OCI-LY3 (cell line): ENCODE results near the gene ATP4B.

ENCODE experiments used
- H2AFZ ChIP-seq: fragments of 200-600, 300-600 bp; shearing (Covaris generic); 2 replicates; pipeline ENCODE4 v1.6.0; 2014; ENCODE audit warnings: antibody characterized with exemption, low read depth, low read length
- H3K27ac ChIP-seq: fragments of 200-600, 300-600 bp; sonication (generic); 2 replicates; pipeline ENCODE4 v1.5.1; 2014; ENCODE audit warnings: mild to moderate bottlenecking, low read length, moderate library complexity, mixed read lengths
- H3K27me3 ChIP-seq: fragments of 200-600, 300-600 bp; sonication (generic); 2 replicates; pipeline ENCODE4 v1.6.1; 2014; ENCODE audit warnings: low read depth, low read length, mixed read lengths
- H3K36me3 ChIP-seq: fragments of 200-600, 300-600 bp; sonication (generic); replicated peaks from 2 replicates; pipeline ENCODE3; 2014; ENCODE audit warnings: low read depth, low read length, mixed read lengths
- H3K4me1 ChIP-seq: fragments of 300-600, 200-600 bp; sonication (generic); 2 replicates; pipeline ENCODE4 v1.6.1; 2014; ENCODE audit warnings: low read length, mixed read lengths
- H3K4me2 ChIP-seq: fragments of 200-600, 300-600 bp; sonication (generic); 2 replicates; pipeline ENCODE4 v1.6.1; 2014; ENCODE audit warnings: low read length, mixed read lengths
- H3K4me3 ChIP-seq: fragments of 300-600, 200-600 bp; sonication (generic); 2 replicates; pipeline ENCODE4 v1.5.1; 2014; ENCODE audit warnings: antibody characterized with exemption, mild to moderate bottlenecking, low read length, moderate library complexity
- H3K79me2 ChIP-seq: fragments of 300-600, 200-600 bp; shearing (Covaris generic); 2 replicates; pipeline ENCODE4 v1.6.1; 2014; ENCODE audit warnings: mild to moderate bottlenecking, low read length, mixed read lengths
- H3K9ac ChIP-seq: fragments of 300-600, 200-600 bp; shearing (Covaris generic); 2 replicates; pipeline ENCODE4 v1.6.0; 2014; ENCODE audit warnings: mild to moderate bottlenecking, low read length, moderate library complexity
- H3K9me3 ChIP-seq: fragments of 200-600, 300-600 bp; shearing (Covaris generic); 2 replicates; pipeline ENCODE4 v1.6.1; 2014; ENCODE audit warnings: low read length, mixed read lengths; ENCODE audit not compliant: insufficient read depth
- H4K20me1 ChIP-seq: fragments of 200-600, 300-600 bp; sonication (generic); 2 replicates; pipeline ENCODE4 v1.6.1; 2016; ENCODE audit warnings: low read length, mixed read lengths; ENCODE audit not compliant: insufficient read depth
- EZH2phosphoT487 ChIP-seq: fragments of 200-600 bp; shearing (Covaris generic); IDR thresholded peaks from 2 replicates; pipeline ENCODE4 v1.6.1; 2018; ENCODE audit warnings: antibody characterized with exemption, mixed run types, low read depth
- TF ChIP-seq, protein P1 (sequence below): fragments of 200-600, 300-600 bp; sonication (generic); IDR thresholded peaks from 2 replicates; pipeline ENCODE4 v1.5.1; 2014; ENCODE audit warnings: antibody characterized with exemption, low read length, low read depth

Gene ATP4B

GRCh38 chr13:113616991-113617749, 40.8 kb downstream of the ATP4B start:
- no peak overlapping the region for H3K27ac ChIP-seq
- no peaks in the 10 kb centered on the region for H3K4me1 ChIP-seq
- peaks cover 57% of the 10 kb centered on the region for H3K36me3 ChIP-seq
- H3K4me2 ChIP-seq, result no peak overlapping the region
- no peak overlapping the region for H2AFZ ChIP-seq
- TF ChIP-seq, protein P1, sequence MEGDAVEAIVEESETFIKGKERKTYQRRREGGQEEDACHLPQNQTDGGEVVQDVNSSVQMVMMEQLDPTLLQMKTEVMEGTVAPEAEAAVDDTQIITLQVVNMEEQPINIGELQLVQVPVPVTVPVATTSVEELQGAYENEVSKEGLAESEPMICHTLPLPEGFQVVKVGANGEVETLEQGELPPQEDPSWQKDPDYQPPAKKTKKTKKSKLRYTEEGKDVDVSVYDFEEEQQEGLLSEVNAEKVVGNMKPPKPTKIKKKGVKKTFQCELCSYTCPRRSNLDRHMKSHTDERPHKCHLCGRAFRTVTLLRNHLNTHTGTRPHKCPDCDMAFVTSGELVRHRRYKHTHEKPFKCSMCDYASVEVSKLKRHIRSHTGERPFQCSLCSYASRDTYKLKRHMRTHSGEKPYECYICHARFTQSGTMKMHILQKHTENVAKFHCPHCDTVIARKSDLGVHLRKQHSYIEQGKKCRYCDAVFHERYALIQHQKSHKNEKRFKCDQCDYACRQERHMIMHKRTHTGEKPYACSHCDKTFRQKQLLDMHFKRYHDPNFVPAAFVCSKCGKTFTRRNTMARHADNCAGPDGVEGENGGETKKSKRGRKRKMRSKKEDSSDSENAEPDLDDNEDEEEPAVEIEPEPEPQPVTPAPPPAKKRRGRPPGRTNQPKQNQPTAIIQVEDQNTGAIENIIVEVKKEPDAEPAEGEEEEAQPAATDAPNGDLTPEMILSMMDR, result no peak
- TF ChIP-seq EZH2phosphoT487, result no peak
- H3K9me3 ChIP-seq, result no peaks in the 10 kb centered on the region
- H3K9ac ChIP-seq, result no peak overlapping the region
- H3K27me3 ChIP-seq, result no peaks in the 10 kb centered on the region
- peaks cover 80% of the 10 kb centered on the region for H4K20me1 ChIP-seq
- H3K4me3 ChIP-seq, result no peak overlapping the region
- peaks cover 98% of the 10 kb centered on the region for H3K79me2 ChIP-seq

- Histone ChIP-seq H3K79me2 (peaks cover 98% of the 10 kb centered on the region), H3K9ac (no peak overlapping the region), H3K9me3 (no peaks in the 10 kb centered on the region), H3K4me2 (no peak overlapping the region), H2AFZ (no peak overlapping the region), H3K27ac (no peak overlapping the region), H4K20me1 (peaks cover 87% of the 10 kb centered on the region), H3K36me3 (peaks cover 64% of the 10 kb centered on the region), H3K27me3 (no peaks in the 10 kb centered on the region), H3K4me3 (no peak overlapping the region), H3K4me1 (no peaks in the 10 kb centered on the region)
- no peak for TF ChIP-seq EZH2phosphoT487
- TF ChIP-seq, protein P1, result no peak
Observed at GRCh38 chr13:113616281-113616906, 41.6 kb downstream of the ATP4B start.

DNA sequence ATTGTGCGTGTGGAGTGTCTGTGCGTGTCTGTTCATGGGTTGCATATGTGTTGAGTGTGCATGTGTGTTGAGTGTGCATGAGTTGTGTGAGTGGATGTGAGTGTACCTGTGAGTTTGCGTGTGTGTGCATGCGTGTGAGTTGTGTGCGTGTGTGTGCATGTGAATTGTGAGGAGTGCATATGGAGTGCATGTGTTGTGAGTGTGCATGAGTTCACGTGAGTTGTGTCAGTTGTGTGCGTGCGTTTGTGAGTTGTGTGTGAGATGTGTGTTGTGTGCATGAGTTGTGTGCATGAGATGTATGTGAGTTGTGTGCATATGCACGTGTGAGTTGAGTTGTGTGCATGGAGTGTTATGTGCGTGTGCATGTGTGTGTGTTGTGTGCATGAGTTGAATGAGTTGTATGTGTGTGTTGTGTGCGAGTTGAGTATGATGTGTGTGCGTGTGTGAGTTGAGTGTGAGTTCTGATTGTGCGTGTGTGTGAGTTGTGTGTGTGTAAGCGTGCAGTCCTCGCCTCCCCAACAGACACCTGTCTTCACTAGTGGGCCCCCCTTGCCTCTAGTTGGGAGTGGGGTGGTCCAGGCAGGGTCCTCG, 44.1 kb downstream of the ATP4B start:
- Histone ChIP-seq H3K27me3 (no peaks in the 10 kb centered on the region), H3K4me1 (no peaks in the 10 kb centered on the region), H3K4me2 (no peak overlapping the region), H3K27ac (no peak overlapping the region), H3K36me3 (peaks cover 74% of the 10 kb centered on the region), H2AFZ (no peak overlapping the region), H3K4me3 (no peak overlapping the region), H3K9ac (no peak overlapping the region), H3K9me3 (no peaks in the 10 kb centered on the region), H4K20me1 (peaks cover 94% of the 10 kb centered on the region), H3K79me2 (peaks cover 100% of the 10 kb centered on the region)
- TF ChIP-seq, protein P1, result no peak
- TF ChIP-seq EZH2phosphoT487, result no peak

DNA sequence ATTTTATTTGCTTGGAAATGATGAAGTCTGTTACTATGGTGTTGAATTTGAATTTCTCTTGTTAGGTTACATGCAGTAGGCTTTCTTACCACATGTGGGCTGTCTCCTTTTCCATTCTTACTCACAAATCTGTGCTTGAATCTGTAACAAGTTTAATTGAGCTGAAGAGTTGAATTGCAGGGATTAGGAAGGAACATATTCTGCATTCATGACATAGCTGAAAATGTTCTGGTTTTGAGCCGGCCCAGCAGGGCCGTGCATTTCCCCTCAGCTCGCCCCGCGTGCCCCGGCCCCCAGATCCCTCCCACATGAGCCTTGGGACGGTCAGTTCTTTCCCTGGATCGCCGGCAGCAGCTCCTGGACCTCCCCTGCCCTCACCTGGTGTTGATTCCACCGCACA, 45.4 kb downstream of the ATP4B start:
- Histone ChIP-seq H3K4me1 (no peaks in the 10 kb centered on the region), H2AFZ (no peak overlapping the region), H3K27me3 (no peaks in the 10 kb centered on the region), H3K9ac (no peak overlapping the region), H3K27ac (no peak overlapping the region), H3K4me2 (no peak overlapping the region), H3K79me2 (peaks cover 100% of the 10 kb centered on the region), H4K20me1 (peaks cover 94% of the 10 kb centered on the region), H3K9me3 (no peaks in the 10 kb centered on the region), H3K36me3 (peaks cover 74% of the 10 kb centered on the region), H3K4me3 (no peak overlapping the region)
- no peak for TF ChIP-seq EZH2phosphoT487
- TF ChIP-seq, protein P1, result no peak
